Neural cell (in vitro differentiated cells): ENCODE data around the gene TMTC1. TPM values are rescaled to one million over a fixed set of nuclear protein-coding genes. Genes with fewer than 3 reads are reported as not detected.

Source experiments
- H2AFZ ChIP-seq: fragments of 200-600, 300-800 bp; sonication (generic), shearing (Covaris generic); 2 replicates; pipeline ENCODE4 v1.6.0; 2014; ENCODE audit warnings: low read depth, mild to moderate bottlenecking, antibody characterized with exemption, low read length, moderate library complexity
- H3F3A ChIP-seq: fragments of 200-600 bp; shearing (Covaris generic); 2 replicates; pipeline ENCODE4 v1.6.1; 2016; ENCODE audit warnings: mild to moderate bottlenecking, moderate library complexity, mixed read lengths, antibody characterized with exemption, low read length; ENCODE audit not compliant: insufficient read depth, poor library complexity, severe bottlenecking
- H3K27ac ChIP-seq: fragments of 200-600, 300-800 bp; sonication (generic), shearing (Covaris generic); 2 replicates; pipeline ENCODE4 v1.5.1; 2014; ENCODE audit warnings: mild to moderate bottlenecking, low read length, moderate library complexity
- H3K27me3 ChIP-seq: fragments of 300-800, 200-600 bp; sonication (generic), shearing (Covaris generic); 2 replicates; pipeline ENCODE4 v1.6.0; 2014; ENCODE audit warnings: mild to moderate bottlenecking, low read depth, low read length, moderate library complexity; ENCODE audit not compliant: insufficient read depth
- H3K36me3 ChIP-seq: fragments of 300-800, 200-600 bp; sonication (generic), shearing (Covaris generic); 2 replicates; pipeline ENCODE4 v1.5.1; 2014; ENCODE audit warnings: mild to moderate bottlenecking, antibody characterized with exemption, low read length, moderate library complexity; ENCODE audit not compliant: insufficient read depth
- H3K4me2 ChIP-seq: fragments of 300-800, 200-600 bp; sonication (generic), shearing (Covaris generic); 2 replicates; pipeline ENCODE4 v1.6.0; 2014; ENCODE audit warnings: mild to moderate bottlenecking, low read length
- H3K4me3 ChIP-seq: fragments of 300-800, 200-600 bp; sonication (generic), shearing (Covaris generic); 2 replicates; pipeline ENCODE4 v1.5.1; 2014; ENCODE audit warnings: mild to moderate bottlenecking, low read length, moderate library complexity
- H3K79me2 ChIP-seq: fragments of 200-600 bp; shearing (Covaris generic); replicated peaks from 2 replicates; pipeline ENCODE4 v1.6.0; 2014; ENCODE audit warnings: mild to moderate bottlenecking, low read length, moderate library complexity; ENCODE audit not compliant: insufficient read depth
- H3K9ac ChIP-seq: fragments of 300-800, 200-600 bp; sonication (generic), shearing (Covaris generic); 2 replicates; pipeline ENCODE4 v1.6.1; 2016; ENCODE audit warnings: mild to moderate bottlenecking, low read length, mixed read lengths
- H3K9me2 ChIP-seq: fragments of 200-600 bp; shearing (Covaris generic); 2 replicates; pipeline ENCODE4 v1.6.1; 2016; ENCODE audit warnings: mild to moderate bottlenecking, low read length, mixed read lengths; ENCODE audit not compliant: insufficient read depth
- H3K9me3 ChIP-seq: fragments of 200-600, 300-800 bp; sonication (generic), shearing (Covaris generic); 2 replicates; pipeline ENCODE4 v1.6.1; 2016; ENCODE audit warnings: mild to moderate bottlenecking, mixed run types, low read length, moderate library complexity, mixed read lengths
- H4K20me1 ChIP-seq: fragments of 200-600 bp; shearing (Covaris generic); 2 replicates; pipeline ENCODE4 v1.6.1; 2016; ENCODE audit warnings: mild to moderate bottlenecking, mixed run types; ENCODE audit not compliant: insufficient read depth
- EP300 ChIP-seq: fragments of 450-650 bp; conservative IDR thresholded peaks from 2 replicates; pipeline ENCODE4 v1.6.1; 2014; ENCODE audit warnings: antibody characterized with exemption, mild to moderate bottlenecking, moderate library complexity; ENCODE audit not compliant: poor library complexity, severe bottlenecking
- EZH2 ChIP-seq: fragments of 200-600, 300-800 bp; shearing (Covaris generic), sonication (generic); IDR thresholded peaks from 2 replicates; pipeline ENCODE4 v1.6.1; 2014; ENCODE audit warnings: antibody characterized with exemption, low read length, borderline replicate concordance, mild to moderate bottlenecking; ENCODE audit not compliant: insufficient read depth, poor library complexity, severe bottlenecking
- MXI1 ChIP-seq: fragments of 450-650 bp; conservative IDR thresholded peaks from 2 replicates; pipeline ENCODE4 v1.6.1; 2014; ENCODE audit warnings: antibody characterized with exemption, mild to moderate bottlenecking; ENCODE audit not compliant: poor library complexity, severe bottlenecking
- POLR2AphosphoS5 ChIP-seq: IDR thresholded peaks from 2 replicates; pipeline ENCODE4 v1.6.1; 2012
- RAD21 ChIP-seq: fragments of 450-650 bp; conservative IDR thresholded peaks from 2 replicates; pipeline ENCODE4 v1.6.1; 2014; ENCODE audit warnings: antibody characterized with exemption, mild to moderate bottlenecking, moderate library complexity
- REST ChIP-seq: IDR thresholded peaks from 2 replicates; pipeline ENCODE4 v1.6.1; 2012; ENCODE audit warnings: borderline replicate concordance
- SMC3 ChIP-seq: fragments of 450-650 bp; conservative IDR thresholded peaks from 2 replicates; pipeline ENCODE4 v1.6.1; 2014; ENCODE audit warnings: antibody characterized with exemption, mild to moderate bottlenecking, moderate library complexity; ENCODE audit not compliant: poor library complexity
- TAF1 ChIP-seq: IDR thresholded peaks from 2 replicates; pipeline ENCODE4 v1.6.1; 2012; ENCODE audit warnings: low read depth
- polyA plus RNA-seq: library from polyadenylated mRNA; depleted of rRNA; stranded (reverse); fragments of >200 nt; gene quantifications from 2 replicates; pipeline ENCODE4 v1.2.3, GENCODE V29; 2014
- TF ChIP-seq, protein P1 (sequence below): fragments of 450-650 bp; IDR thresholded peaks from 2 replicates; pipeline ENCODE4 v1.5.1; 2014; ENCODE audit warnings: antibody characterized with exemption, mild to moderate bottlenecking, moderate library complexity; ENCODE audit not compliant: poor library complexity, severe bottlenecking

The TMTC1 gene
- polyA plus RNA-seq, 1 donor from 2014 or later: 10.0 TPM

DNA sequence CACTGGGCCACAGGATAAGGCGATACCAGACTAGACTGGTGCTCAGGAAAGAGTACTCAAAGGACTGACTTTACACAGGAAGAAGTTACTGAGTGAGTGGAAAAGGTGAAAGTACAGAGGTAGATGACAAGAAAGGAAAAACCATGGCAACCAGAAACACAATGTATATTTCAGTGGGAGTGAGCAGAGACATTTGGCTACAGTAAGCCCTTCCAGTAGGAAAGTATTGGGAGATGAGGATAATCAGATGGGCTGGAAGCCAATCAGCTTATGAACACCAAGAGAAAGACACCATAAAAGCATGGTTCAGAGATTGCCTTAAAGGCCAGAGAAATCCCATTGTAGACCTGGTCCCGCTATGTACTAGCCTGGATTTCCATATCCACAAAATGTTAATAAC lies 51.6 kb downstream of the TMTC1 start:
- H3K4me3 ChIP-seq: no peak overlapping the region
- no peaks in the 10 kb centered on the region for H3K79me2 ChIP-seq

DNA sequence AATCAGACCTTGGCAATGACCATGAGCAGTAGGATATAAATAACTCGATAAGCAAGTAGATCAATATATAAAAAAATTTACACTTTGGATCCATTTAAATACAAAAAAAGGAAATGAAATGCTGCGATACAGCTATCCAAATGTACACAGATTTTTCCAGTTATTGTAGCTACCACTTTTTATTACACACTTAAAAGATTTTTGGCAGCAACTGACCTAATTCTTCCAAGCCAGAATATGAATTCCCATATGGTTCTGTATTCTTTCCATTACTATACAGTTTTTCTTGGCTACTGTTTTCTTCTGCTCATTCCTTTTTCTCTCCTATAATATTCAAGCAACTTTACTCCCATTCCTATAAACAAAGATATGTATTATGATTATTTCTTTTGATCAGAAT lies 52.2 kb downstream of the TMTC1 start:
- H3K27me3 ChIP-seq: no peaks in the 10 kb centered on the region

More for the DNA sequence above, 51.6 kb downstream of the TMTC1 start:
- Histone ChIP-seq H3K4me2 (no peak overlapping the region), H3K27me3 (no peaks in the 10 kb centered on the region), H4K20me1 (no peaks in the 10 kb centered on the region), H3K9me3 (no peaks in the 10 kb centered on the region), H3K9me2 (no peaks in the 10 kb centered on the region), H3K9ac (no peak overlapping the region), H3K36me3 (no peaks in the 10 kb centered on the region), H3K27ac (no peak overlapping the region), H3F3A (no peaks in the 10 kb centered on the region), H2AFZ (no peak overlapping the region)
- TF ChIP-seq REST: no peak
- TF ChIP-seq SMC3: no peak
- TF ChIP-seq RAD21: no peak
- TF ChIP-seq POLR2AphosphoS5: no peak
- TF ChIP-seq TAF1: no peak
- TF ChIP-seq EZH2: no peak
- no peak for TF ChIP-seq EP300
- TF ChIP-seq MXI1: no peak

More for the DNA sequence above, 52.2 kb downstream of the TMTC1 start:
- Histone ChIP-seq H3K9me3 (no peaks in the 10 kb centered on the region), H3K4me3 (no peak overlapping the region), H3K36me3 (no peaks in the 10 kb centered on the region), H3K79me2 (no peaks in the 10 kb centered on the region), H3K9ac (no peak overlapping the region), H3K4me2 (no peak overlapping the region), H3K27ac (no peak overlapping the region), H3F3A (no peaks in the 10 kb centered on the region), H4K20me1 (no peaks in the 10 kb centered on the region), H3K9me2 (no peaks in the 10 kb centered on the region), H2AFZ (no peak overlapping the region)
- no peak for TF ChIP-seq REST
- no peak for TF ChIP-seq EZH2
- no peak for TF ChIP-seq POLR2AphosphoS5
- TF ChIP-seq SMC3: no peak
- no peak for TF ChIP-seq TAF1
- no peak for TF ChIP-seq RAD21
- TF ChIP-seq, protein P1, sequence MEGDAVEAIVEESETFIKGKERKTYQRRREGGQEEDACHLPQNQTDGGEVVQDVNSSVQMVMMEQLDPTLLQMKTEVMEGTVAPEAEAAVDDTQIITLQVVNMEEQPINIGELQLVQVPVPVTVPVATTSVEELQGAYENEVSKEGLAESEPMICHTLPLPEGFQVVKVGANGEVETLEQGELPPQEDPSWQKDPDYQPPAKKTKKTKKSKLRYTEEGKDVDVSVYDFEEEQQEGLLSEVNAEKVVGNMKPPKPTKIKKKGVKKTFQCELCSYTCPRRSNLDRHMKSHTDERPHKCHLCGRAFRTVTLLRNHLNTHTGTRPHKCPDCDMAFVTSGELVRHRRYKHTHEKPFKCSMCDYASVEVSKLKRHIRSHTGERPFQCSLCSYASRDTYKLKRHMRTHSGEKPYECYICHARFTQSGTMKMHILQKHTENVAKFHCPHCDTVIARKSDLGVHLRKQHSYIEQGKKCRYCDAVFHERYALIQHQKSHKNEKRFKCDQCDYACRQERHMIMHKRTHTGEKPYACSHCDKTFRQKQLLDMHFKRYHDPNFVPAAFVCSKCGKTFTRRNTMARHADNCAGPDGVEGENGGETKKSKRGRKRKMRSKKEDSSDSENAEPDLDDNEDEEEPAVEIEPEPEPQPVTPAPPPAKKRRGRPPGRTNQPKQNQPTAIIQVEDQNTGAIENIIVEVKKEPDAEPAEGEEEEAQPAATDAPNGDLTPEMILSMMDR: no peak
- no peak for TF ChIP-seq MXI1
- no peak for TF ChIP-seq EP300
